Left lung (tissue), 10 donors: ENCODE measurements around the gene HOPX. TPM values are rescaled to one million over a fixed set of nuclear protein-coding genes. Genes with fewer than 3 reads are reported as not detected.

Source experiments
- ATAC-seq: fragments of 200-7000 bp; cut with Tn5 transposase; one replicate; pipeline ENCODE4 v1.9.1; 2020; ENCODE audit warnings: moderate library complexity
- DNase-seq, 4 donors: peaks; one replicate each; pipeline ENCODE4 v3.0.0-alpha.2; 2013 to 2020
- H3K27ac ChIP-seq, 2 donors: fragments of 200-600 bp; sonication (generic) in 1 of 2; one replicate each; pipeline versions ENCODE4 v1.5.0 to v1.8.0; 2020 to 2021
- H3K27me3 ChIP-seq, 2 donors: fragments of 200-600 bp; sonication (generic) in 1 of 2; one replicate each; pipeline versions ENCODE4 v1.5.0 to v1.8.0; 2020 to 2021
- H3K36me3 ChIP-seq, 2 donors: fragments of 200-600 bp; sonication (generic) in 1 of 2; one replicate each; pipeline versions ENCODE4 v1.5.0 to v1.8.0; 2020 to 2021
- H3K4me1 ChIP-seq, 2 donors: fragments of 200-600 bp; one replicate each; pipeline ENCODE4 v1.8.0; 2021
- H3K4me3 ChIP-seq, 2 donors: fragments of 200-600 bp; sonication (generic) in 1 of 2; one replicate each; pipeline versions ENCODE4 v1.5.0 to v1.8.0; 2020 to 2021; ENCODE audit warnings: mild to moderate bottlenecking in 1 of 2
- H3K9me3 ChIP-seq, 2 donors: fragments of 200-600 bp; sonication (generic) in 1 of 2; one replicate each; pipeline versions ENCODE4 v1.5.0 to v1.8.0; 2020 to 2021
- CTCF ChIP-seq, 2 donors: fragments of 200-600 bp; sonication (generic) in 1 of 2; IDR thresholded peaks; one replicate each; pipeline versions ENCODE4 v1.5.0 to v1.8.0; 2021; ENCODE audit warnings: antibody characterized with exemption in 2 of 2
- intact Hi-C, 2 donors: fragments of 100-400 bp; cut with DNase I; formaldehyde crosslinking; loops; one replicate each; pipeline versions ENCODE4 v1.11.2 to v1.14.2; 2022
- polyA plus RNA-seq, 6 donors: library from polyadenylated mRNA; unstranded; fragments of 120-200 nt; gene quantifications; one replicate each; pipeline ENCODE4 v1.2.1, GENCODE V29; 2013; ENCODE audit not compliant: insufficient read length in 6 of 6
- total RNA-seq, 2 donors: library from RNA; stranded (reverse); fragmentation: NEBNext Ultra II Directional; extraction: Animal tissue kit (Norgen Biotek cat#: 25700); gene quantifications; one replicate each; pipeline ENCODE4 v1.2.1, GENCODE V29; 2021
- donor health status: DM: no; HTN: yes; CAD: no.
- donor health status: DM: no; HTN: no; CAD: no.

The HOPX gene
- total and polyA plus RNA-seq, 8 donors, result 28.2 to 729 (median 35.6) TPM

GRCh38 chr4:56657128-56657527, 24.0 kb downstream of the HOPX start:
- Histone ChIP-seq H3K36me3 (no peaks in the 10 kb centered on the region), H3K9me3 (no peaks in the 10 kb centered on the region), H3K27ac (no peak overlapping the region), H3K4me1 (peaks cover 20 to 45% of the 10 kb centered on the region in 2 donors), H3K27me3 (peaks cover 4 to 58% of the 10 kb centered on the region in 2 donors), H3K4me3 (no peak overlapping the region)
- DNase-seq (no peak), ATAC-seq (no peak)
- no peak for TF ChIP-seq CTCF (IDR thresholded peaks at IDR 0.05)
- intact Hi-C loops, result loop anchor here in 1 of 2 donors (10.0 kb wide), 1 partner anchor 138 kb away; no protein-coding TSS in a partner anchor

DNA sequence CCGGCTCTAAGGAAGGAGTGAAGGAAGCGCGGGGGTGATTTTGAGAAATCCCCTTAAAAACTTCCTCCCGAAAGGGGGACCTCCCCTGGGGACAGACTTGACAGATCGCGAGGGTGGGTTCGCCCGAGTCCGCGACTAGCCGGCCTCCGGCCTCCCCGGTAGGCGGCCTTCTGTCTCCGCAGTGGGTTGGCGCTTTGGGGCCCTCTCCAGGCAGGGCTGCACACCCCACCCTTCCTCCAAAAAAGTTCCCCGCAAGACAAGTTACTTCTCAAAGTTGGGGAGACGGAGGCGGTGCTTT, 24.8 kb downstream of the HOPX start:
- Histone ChIP-seq H3K9me3 (no peaks in the 10 kb centered on the region), H3K36me3 (no peaks in the 10 kb centered on the region), H3K27me3 (peaks cover 4 to 58% of the 10 kb centered on the region in 2 donors), H3K4me1 (peaks cover 20 to 45% of the 10 kb centered on the region in 2 donors), H3K4me3 (peak overlapping the region; percentile 23 to 39), H3K27ac (peak overlapping the region; percentile 17 to 37)
- DNase-seq (peak in 1 of 4 donors; percentile 26), ATAC-seq (peak; percentile 15)
- TF ChIP-seq CTCF (IDR thresholded peaks at IDR 0.05), result no peak
- intact Hi-C loops, result loop anchor here in 1 of 2 donors (10.0 kb wide), 1 partner anchor 139 kb away; no protein-coding TSS in a partner anchor

DNA sequence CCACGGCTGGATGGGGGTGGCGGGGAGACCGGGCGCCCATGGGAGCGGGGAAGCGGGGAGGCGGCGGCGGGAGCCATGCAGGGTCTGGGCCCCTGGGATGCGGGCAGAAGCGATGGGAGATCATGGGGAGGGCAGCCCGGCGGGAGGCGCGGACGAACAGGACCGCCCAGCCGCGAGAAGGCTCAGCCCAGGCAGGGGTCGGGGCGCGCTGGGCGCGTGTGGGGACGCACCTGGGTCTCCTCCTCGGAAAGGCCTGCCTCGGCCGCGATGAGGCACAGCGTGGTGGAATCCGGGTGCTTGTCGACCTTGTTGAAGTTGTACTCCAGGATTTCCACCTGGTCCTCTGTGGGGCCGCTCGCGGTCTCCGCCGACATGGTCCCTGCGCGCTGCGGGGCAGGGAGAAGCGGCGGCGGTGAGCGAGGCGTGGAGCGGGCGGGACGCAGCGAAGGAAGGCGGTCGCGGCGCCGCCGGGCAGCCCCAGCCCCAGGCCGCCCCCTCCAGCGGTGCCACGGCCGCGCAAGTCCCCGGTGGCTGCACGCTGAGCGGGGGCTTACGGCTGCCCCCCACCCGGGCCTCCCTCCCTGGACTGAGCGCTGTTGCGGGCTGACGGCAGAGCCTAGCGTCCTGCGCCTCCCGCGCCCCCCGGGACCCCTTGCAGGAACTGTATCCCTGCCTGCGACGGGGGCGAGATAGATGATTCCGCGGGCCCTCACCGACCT, 25.3 kb downstream of the HOPX start:
- peak overlapping the region; percentile 23 to 39 for H3K4me3 ChIP-seq
- TF ChIP-seq CTCF (IDR thresholded peaks at IDR 0.05), result no peak
- peaks cover 4 to 58% of the 10 kb centered on the region in 2 donors for H3K27me3 ChIP-seq
- peak overlapping the region; percentile 17 to 37 for H3K27ac ChIP-seq
- DNase-seq, result peak in 2 of 4 donors; percentile 24 to 80
- peak; percentile 19 for ATAC-seq
- no peaks in the 10 kb centered on the region for H3K36me3 ChIP-seq
- H3K9me3 ChIP-seq, result no peaks in the 10 kb centered on the region
- intact Hi-C loops, result loop anchor here in 1 of 2 donors (10.0 kb wide), 1 partner anchor 139 kb away; no protein-coding TSS in a partner anchor
- H3K4me1 ChIP-seq, result peaks cover 20 to 45% of the 10 kb centered on the region in 2 donors

DNA sequence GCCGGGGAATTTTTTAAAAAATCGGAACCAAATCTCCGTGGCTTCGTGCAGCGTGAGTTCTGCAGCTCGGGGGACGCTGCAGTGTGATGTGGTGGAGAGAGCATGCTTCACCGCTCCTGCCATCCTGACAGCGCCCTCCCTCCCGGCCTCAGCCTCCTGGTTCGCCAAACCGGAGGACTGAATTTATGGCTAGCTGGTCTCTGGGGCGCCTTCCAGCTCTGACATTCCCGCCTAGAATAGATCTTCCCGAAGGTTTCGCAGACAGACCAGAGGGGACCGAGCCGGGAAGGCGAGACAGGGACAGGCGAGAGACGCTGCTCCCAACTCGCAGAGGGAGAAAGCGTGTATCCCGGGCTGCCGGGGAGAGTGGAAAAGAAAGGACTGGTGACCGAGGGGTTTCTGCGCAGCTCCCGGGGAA, 25.9 kb downstream of the HOPX start:
- Histone ChIP-seq H3K4me1 (peaks cover 20 to 43% of the 10 kb centered on the region in 2 donors), H3K9me3 (no peaks in the 10 kb centered on the region), H3K36me3 (no peaks in the 10 kb centered on the region), H3K27me3 (peaks cover 4 to 58% of the 10 kb centered on the region in 2 donors), H3K4me3 (peak overlapping the region; percentile 23 to 39), H3K27ac (no peak overlapping the region)
- DNase-seq (peak in 2 of 4 donors; percentile 14 to 25), ATAC-seq (peak; percentile 5)
- no peak for TF ChIP-seq CTCF (IDR thresholded peaks at IDR 0.05)
- intact Hi-C loops, result loop anchor here in 1 of 2 donors (10.0 kb wide), 1 partner anchor 140 kb away; no protein-coding TSS in a partner anchor

DNA sequence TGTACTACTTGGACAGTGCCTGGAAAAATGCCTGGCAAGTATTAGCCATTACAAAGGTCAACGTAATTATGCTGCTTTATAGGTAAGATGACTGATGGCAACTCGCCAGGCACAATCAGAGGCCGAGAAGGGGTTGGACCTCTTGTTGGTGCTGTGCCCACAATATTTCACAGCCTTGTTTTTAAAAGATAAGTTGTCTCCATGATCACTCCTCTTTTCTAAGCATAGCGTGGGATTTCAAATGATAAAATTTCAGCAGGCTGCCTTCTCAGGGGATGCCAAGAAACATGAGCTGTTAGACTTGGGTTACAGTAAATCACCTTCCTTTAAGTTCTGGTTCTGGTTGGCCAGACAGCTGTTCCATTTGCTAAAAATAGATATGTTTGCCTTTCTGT, 26.9 kb downstream of the HOPX start:
- no peak for ATAC-seq
- H3K4me1 ChIP-seq, result peaks cover 14 to 39% of the 10 kb centered on the region in 2 donors
- TF ChIP-seq CTCF (IDR thresholded peaks at IDR 0.05), result no peak
- H3K36me3 ChIP-seq, result peaks cover 0 to 6% of the 10 kb centered on the region in 2 donors
- DNase-seq, result no peak
- no peak overlapping the region for H3K4me3 ChIP-seq
- intact Hi-C loops, result loop anchor here in 1 of 2 donors (10.0 kb wide), 1 partner anchor 141 kb away; no protein-coding TSS in a partner anchor
- peaks cover 4 to 51% of the 10 kb centered on the region in 2 donors for H3K27me3 ChIP-seq
- H3K27ac ChIP-seq, result no peak overlapping the region
- no peaks in the 10 kb centered on the region for H3K9me3 ChIP-seq
